SK-N-SH treated with all-trans-retinoic acid at 6 μM for 48 hours (cell line): ENCODE results near the gene UBE2M.

ENCODE experiments used
- ATAC-seq: fragments of 200-7000 bp; cut with Tn5 transposase; 3 replicates; pipeline ENCODE4 v1.9.1; 2020; ENCODE audit warnings: mild to moderate bottlenecking, moderate library complexity
- ARNTL ChIP-seq: fragments of 450-650 bp; formaldehyde crosslinking; IDR thresholded peaks from 2 replicates; pipeline ENCODE4 v1.5.0; 2020; ENCODE audit warnings: low read depth, mild to moderate bottlenecking, moderate library complexity, borderline replicate concordance
- ESRRG ChIP-seq: fragments of 250-450 bp; sonication (Bioruptor Pico); IDR thresholded peaks from 2 replicates; pipeline ENCODE4 v1.6.1; 2021; ENCODE audit warnings: mild to moderate bottlenecking
- GLIS3 ChIP-seq: fragments of 250-450 bp; sonication (Bioruptor Pico); IDR thresholded peaks from 2 replicates; pipeline ENCODE4 v1.5.0; 2020; ENCODE audit warnings: mild to moderate bottlenecking, moderate library complexity
- ISL1 ChIP-seq: fragments of 250-450 bp; sonication (Bioruptor Pico); IDR thresholded peaks from 2 replicates; pipeline ENCODE4 v2.1.2; 2022; ENCODE audit warnings: mild to moderate bottlenecking, moderate library complexity
- OSR1 ChIP-seq: fragments of 250-450 bp; sonication (Bioruptor Pico); IDR thresholded peaks from 2 replicates; pipeline ENCODE4 v1.8.0; 2022; ENCODE audit warnings: moderate library complexity, mild to moderate bottlenecking, inconsistent platforms
- PPARA ChIP-seq: fragments of 250-450 bp; sonication (Bioruptor Pico); IDR thresholded peaks from 2 replicates; pipeline ENCODE4 v1.5.0; 2020; ENCODE audit warnings: mild to moderate bottlenecking, borderline replicate concordance
- SNAI2 ChIP-seq: fragments of 250-450 bp; sonication (Bioruptor Pico); IDR thresholded peaks from 2 replicates; pipeline ENCODE4 v1.5.0; 2020; ENCODE audit warnings: mild to moderate bottlenecking, moderate library complexity
- TOX ChIP-seq: fragments of 250-450 bp; sonication (Bioruptor Pico); IDR thresholded peaks from 2 replicates; pipeline ENCODE4 v1.8.0; 2021; ENCODE audit warnings: mild to moderate bottlenecking, moderate library complexity, borderline replicate concordance
- ZC3H10 ChIP-seq: fragments of 250-450 bp; sonication (Bioruptor Pico); IDR thresholded peaks from 2 replicates; pipeline ENCODE4 v1.5.1; 2021; ENCODE audit warnings: mild to moderate bottlenecking, moderate library complexity
- ZFP3 ChIP-seq: fragments of 250-450 bp; sonication (Bioruptor Pico); IDR thresholded peaks from 2 replicates; pipeline ENCODE4 v1.5.0; 2020; ENCODE audit warnings: mild to moderate bottlenecking, moderate library complexity
- ZNF70 ChIP-seq: fragments of 450-650 bp; formaldehyde crosslinking; IDR thresholded peaks from 2 replicates; pipeline ENCODE4 v1.5.0; 2020; ENCODE audit warnings: mild to moderate bottlenecking, moderate library complexity
- ZNF8 ChIP-seq: fragments of 450-650 bp; formaldehyde crosslinking; IDR thresholded peaks from 2 replicates; pipeline ENCODE4 v1.5.0; 2020; ENCODE audit warnings: mild to moderate bottlenecking, moderate library complexity
- TF ChIP-seq, protein P1 (sequence below): fragments of 250-450 bp; sonication (Bioruptor Pico); IDR thresholded peaks from 2 replicates; pipeline ENCODE4 v1.5.0; 2020; ENCODE audit warnings: mild to moderate bottlenecking, moderate library complexity
- TF ChIP-seq, protein P2 (sequence below): fragments of 250-450 bp; sonication (Bioruptor Pico); IDR thresholded peaks from 2 replicates; pipeline ENCODE4 v1.8.0; 2020; ENCODE audit warnings: mild to moderate bottlenecking, moderate library complexity, borderline replicate concordance
- TF ChIP-seq, protein P3 (sequence below): fragments of 250-450 bp; sonication (Bioruptor Pico); IDR thresholded peaks from 2 replicates; pipeline ENCODE4 v1.8.0; 2021; ENCODE audit warnings: low read depth, mild to moderate bottlenecking, moderate library complexity, borderline replicate concordance
- TF ChIP-seq, protein P4 (sequence below): fragments of 250-450 bp; sonication (Bioruptor Pico); IDR thresholded peaks from 2 replicates; pipeline ENCODE4 v1.5.1; 2021; ENCODE audit warnings: mild to moderate bottlenecking, moderate library complexity

The UBE2M gene

DNA sequence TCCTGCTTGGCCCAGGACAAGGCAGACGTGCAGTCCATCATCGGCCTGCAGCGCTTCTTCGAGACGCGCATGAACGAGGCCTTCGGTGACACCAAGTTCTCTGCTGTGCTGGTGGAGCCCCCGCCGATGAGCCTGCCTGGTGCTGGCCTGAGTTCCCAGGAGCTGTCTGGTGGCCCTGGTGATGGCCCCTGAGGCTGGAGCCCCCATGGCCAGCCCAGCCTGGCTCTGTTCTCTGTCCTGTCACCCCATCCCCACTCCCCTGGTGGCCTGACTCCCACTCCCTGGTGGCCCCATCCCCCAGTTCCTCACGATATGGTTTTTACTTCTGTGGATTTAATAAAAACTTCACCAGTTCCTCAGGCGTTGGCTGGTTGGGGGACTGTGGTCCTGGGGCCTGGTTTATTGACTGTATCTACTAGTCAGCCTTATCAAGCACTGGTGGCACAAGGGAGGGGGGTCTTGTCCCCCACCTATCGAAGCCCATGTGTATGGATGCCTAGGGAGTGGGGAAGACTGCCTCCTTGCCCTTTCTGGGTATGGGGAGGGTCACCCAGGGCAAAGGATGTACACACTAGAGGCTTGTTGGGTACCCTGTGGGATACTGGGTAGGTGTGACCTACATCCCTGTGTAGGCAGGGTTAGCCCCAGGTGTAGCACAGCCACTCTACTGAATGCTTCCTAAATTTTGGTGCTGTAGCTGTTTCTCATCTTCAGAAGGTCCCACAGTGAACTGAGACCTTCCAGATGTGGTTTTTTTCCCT, 7.9 kb downstream of the UBE2M start:
- TF ChIP-seq ISL1 (CRISPR knock-in tag) (no peak), OSR1 (CRISPR knock-in tag) (no peak), GLIS3 (no peak)
- TF ChIP-seq, protein P1, sequence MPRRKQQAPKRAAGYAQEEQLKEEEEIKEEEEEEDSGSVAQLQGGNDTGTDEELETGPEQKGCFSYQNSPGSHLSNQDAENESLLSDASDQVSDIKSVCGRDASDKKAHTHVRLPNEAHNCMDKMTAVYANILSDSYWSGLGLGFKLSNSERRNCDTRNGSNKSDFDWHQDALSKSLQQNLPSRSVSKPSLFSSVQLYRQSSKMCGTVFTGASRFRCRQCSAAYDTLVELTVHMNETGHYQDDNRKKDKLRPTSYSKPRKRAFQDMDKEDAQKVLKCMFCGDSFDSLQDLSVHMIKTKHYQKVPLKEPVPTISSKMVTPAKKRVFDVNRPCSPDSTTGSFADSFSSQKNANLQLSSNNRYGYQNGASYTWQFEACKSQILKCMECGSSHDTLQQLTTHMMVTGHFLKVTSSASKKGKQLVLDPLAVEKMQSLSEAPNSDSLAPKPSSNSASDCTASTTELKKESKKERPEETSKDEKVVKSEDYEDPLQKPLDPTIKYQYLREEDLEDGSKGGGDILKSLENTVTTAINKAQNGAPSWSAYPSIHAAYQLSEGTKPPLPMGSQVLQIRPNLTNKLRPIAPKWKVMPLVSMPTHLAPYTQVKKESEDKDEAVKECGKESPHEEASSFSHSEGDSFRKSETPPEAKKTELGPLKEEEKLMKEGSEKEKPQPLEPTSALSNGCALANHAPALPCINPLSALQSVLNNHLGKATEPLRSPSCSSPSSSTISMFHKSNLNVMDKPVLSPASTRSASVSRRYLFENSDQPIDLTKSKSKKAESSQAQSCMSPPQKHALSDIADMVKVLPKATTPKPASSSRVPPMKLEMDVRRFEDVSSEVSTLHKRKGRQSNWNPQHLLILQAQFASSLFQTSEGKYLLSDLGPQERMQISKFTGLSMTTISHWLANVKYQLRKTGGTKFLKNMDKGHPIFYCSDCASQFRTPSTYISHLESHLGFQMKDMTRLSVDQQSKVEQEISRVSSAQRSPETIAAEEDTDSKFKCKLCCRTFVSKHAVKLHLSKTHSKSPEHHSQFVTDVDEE (CRISPR knock-in tag), result no peak
- TF ChIP-seq, protein P2, sequence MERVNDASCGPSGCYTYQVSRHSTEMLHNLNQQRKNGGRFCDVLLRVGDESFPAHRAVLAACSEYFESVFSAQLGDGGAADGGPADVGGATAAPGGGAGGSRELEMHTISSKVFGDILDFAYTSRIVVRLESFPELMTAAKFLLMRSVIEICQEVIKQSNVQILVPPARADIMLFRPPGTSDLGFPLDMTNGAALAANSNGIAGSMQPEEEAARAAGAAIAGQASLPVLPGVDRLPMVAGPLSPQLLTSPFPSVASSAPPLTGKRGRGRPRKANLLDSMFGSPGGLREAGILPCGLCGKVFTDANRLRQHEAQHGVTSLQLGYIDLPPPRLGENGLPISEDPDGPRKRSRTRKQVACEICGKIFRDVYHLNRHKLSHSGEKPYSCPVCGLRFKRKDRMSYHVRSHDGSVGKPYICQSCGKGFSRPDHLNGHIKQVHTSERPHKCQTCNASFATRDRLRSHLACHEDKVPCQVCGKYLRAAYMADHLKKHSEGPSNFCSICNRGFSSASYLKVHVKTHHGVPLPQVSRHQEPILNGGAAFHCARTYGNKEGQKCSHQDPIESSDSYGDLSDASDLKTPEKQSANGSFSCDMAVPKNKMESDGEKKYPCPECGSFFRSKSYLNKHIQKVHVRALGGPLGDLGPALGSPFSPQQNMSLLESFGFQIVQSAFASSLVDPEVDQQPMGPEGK (CRISPR knock-in tag), result no peak
- no peak for ATAC-seq

DNA sequence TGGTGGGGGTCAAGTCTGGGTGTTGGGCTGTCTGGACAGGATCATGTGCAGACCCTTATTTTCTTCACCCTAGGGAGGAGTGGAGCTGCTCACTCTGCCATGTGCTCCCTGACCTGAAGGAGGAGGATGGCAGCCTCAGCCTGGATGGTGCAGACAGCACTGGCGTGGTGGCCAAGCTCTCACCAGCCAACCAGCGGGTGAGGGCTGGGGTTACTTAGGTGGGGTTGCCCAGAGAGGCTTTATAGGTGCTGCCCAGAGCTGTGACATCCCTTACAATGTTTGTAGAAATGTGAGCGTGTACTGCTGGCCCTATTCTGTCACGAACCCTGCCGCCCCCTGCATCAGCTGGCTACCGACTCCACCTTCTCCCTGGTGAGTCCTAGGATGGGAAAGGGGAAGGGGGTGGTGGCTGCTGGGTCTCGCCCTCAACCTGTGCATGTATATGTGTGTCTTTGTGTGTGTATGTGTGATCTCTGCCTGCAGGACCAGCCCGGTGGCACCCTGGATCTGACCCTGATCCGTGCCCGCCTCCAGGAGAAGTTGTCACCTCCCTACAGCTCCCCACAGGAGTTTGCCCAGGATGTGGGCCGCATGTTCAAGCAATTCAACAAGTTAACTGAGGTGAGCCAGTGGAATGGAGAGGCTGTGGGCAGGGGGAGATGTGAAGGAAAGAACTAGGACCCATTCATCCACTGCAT, 8.6 kb downstream of the UBE2M start:
- no peak for ATAC-seq
- TF ChIP-seq, protein P1 (CRISPR knock-in tag), result no peak
- TF ChIP-seq ZNF8, result no peak
- no peak for TF ChIP-seq SNAI2
- TF ChIP-seq ARNTL (CRISPR knock-in tag), result no peak
- TF ChIP-seq, protein P3, sequence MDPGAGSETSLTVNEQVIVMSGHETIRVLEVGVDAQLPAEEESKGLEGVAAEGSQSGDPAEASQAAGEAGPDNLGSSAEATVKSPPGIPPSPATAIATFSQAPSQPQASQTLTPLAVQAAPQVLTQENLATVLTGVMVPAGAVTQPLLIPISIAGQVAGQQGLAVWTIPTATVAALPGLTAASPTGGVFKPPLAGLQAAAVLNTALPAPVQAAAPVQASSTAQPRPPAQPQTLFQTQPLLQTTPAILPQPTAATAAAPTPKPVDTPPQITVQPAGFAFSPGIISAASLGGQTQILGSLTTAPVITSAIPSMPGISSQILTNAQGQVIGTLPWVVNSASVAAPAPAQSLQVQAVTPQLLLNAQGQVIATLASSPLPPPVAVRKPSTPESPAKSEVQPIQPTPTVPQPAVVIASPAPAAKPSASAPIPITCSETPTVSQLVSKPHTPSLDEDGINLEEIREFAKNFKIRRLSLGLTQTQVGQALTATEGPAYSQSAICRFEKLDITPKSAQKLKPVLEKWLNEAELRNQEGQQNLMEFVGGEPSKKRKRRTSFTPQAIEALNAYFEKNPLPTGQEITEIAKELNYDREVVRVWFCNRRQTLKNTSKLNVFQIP (CRISPR knock-in tag), result no peak
- no peak for TF ChIP-seq ZFP3 (CRISPR knock-in tag)
- TF ChIP-seq, protein P2 (CRISPR knock-in tag), result no peak

DNA sequence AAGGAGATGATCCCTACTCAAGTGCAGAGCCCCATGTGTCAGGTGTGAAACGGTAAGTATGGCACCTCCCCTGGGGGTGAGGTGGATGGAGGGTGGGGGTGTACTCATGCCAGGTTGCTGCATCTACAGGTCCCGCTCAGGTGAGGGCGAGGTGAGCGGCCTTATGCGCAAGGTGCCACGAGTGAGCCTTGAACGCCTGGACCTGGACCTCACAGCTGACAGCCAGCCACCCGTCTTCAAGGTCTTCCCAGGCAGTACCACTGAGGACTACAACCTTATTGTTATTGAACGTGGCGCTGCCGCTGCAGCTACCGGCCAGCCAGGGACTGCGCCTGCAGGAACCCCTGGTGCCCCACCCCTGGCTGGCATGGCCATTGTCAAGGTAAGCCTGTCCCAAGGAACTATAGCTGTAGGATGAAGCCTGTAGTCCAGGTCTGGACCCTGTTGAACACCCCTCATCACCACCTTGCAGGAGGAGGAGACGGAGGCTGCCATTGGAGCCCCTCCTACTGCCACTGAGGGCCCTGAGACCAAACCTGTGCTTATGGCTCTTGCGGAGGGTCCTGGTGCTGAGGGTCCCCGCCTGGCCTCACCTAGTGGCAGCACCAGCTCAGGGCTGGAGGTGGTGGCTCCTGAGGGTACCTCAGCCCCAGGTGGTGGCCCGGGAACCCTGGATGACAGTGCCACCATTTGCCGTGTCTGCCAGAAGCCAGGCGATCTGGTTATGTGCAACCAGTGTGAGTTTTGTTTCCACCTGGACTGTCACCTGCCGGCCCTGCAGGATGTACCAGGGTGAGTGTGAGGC, 9.3 kb downstream of the UBE2M start:
- ATAC-seq, result no peak
- TF ChIP-seq OSR1 (CRISPR knock-in tag), result no peak
- no peak for TF ChIP-seq ZNF8
- TF ChIP-seq ESRRG (CRISPR knock-in tag), result no peak
- TF ChIP-seq ZC3H10, result no peak
- no peak for TF ChIP-seq TOX
- TF ChIP-seq ZNF70 (CRISPR knock-in tag), result no peak
- TF ChIP-seq ZFP3 (CRISPR knock-in tag), result no peak
- TF ChIP-seq, protein P4, sequence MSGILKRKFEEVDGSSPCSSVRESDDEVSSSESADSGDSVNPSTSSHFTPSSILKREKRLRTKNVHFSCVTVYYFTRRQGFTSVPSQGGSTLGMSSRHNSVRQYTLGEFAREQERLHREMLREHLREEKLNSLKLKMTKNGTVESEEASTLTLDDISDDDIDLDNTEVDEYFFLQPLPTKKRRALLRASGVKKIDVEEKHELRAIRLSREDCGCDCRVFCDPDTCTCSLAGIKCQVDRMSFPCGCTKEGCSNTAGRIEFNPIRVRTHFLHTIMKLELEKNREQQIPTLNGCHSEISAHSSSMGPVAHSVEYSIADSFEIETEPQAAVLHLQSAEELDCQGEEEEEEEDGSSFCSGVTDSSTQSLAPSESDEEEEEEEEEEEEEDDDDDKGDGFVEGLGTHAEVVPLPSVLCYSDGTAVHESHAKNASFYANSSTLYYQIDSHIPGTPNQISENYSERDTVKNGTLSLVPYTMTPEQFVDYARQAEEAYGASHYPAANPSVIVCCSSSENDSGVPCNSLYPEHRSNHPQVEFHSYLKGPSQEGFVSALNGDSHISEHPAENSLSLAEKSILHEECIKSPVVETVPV (CRISPR knock-in tag), result no peak
- TF ChIP-seq, protein P3 (CRISPR knock-in tag), result no peak
- TF ChIP-seq ARNTL (CRISPR knock-in tag), result no peak
- TF ChIP-seq, protein P2 (CRISPR knock-in tag), result no peak
- TF ChIP-seq PPARA, result no peak
- TF ChIP-seq GLIS3, result no peak
